ENCODE data around the gene MEPE.

- TF ChIP-seq CTCF (IDR thresholded peaks at IDR 0.05 in 2 of 3, conservative IDR thresholded peaks at IDR 0.05 in 1 of 3; ENCODE audit: control insufficient read depth in 2 of 3, extremely low read depth in 1 of 3, insufficient read depth in 1 of 3, low read depth in 3 of 3, low read length in 3 of 3) = no peak
- no peak for TF ChIP-seq POLR2AphosphoS5 (IDR thresholded peaks at IDR 0.05; ENCODE audit: low read length)
- TF ChIP-seq MXI1 (IDR thresholded peaks at IDR 0.05; ENCODE audit: low read depth, low read length) = no peak
- no peak for TF ChIP-seq DPF2 (IDR thresholded peaks at IDR 0.05)
- no peak for TF ChIP-seq ETV6 (conservative IDR thresholded peaks at IDR 0.05 in 1 of 2, IDR thresholded peaks at IDR 0.05 in 1 of 2; ENCODE audit: borderline replicate concordance in 1 of 2, low read depth in 1 of 2)
- no peak for TF ChIP-seq ZNF274 (IDR thresholded peaks at IDR 0.05; ENCODE audit: insufficient read depth, insufficient read length)
- TF ChIP-seq MEF2A (IDR thresholded peaks at IDR 0.05; ENCODE audit: insufficient read depth, low read depth, low read length) = no peak
- TF ChIP-seq POLR2A (IDR thresholded peaks at IDR 0.05; ENCODE audit: low read depth, low read length) = no peak
- no peak for TF ChIP-seq ZNF24 (IDR thresholded peaks at IDR 0.05)
Observed at GRCh38 chr4:87832669-87833068, at the start of gene MEPE.
